ENCODE results near the gene HECW1.
A peak's percentile ranks its signal among the peaks of the same experiment; 100 is the strongest.

HECW1 gene

DNA sequence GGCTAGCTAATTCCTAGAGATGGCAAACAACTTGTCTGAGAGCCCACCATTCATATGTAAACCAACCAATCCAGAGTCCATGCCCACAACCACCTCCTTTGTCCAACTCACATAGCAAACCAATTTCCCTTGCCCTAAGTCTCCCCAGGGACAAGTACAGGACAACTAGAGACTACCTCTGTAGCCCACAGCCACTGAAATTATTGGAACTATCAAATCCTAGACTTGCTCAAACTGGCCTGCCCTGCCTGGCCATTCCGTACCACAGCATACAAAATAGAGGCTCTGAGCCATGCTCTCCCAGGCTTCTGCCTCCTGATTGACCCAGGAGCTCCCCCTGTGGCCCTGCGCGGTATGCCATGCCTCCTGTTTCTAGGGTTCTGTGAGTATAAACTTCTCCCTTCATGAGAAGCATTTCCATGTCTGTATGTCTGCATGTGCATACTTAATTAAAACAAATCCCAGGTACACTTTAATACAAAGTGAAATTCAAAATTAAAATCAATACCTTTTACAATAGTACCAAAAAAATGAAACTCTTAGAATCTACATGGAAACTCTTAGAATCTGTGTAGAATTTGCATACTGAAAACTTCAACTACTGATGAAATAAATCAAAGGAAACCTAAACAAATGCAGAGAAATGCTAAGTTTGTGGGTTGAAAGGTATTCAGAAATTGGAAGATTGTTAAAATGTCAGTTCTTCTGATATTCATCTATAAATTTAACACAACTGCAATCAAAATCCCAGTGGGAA lies 4.0 kb upstream of the HECW1 start:
- no peaks in the 10 kb centered on the region for H3K36me3 Mint-ChIP-seq (ENCODE audit: low read depth)
- TF ChIP-seq, protein P1, sequence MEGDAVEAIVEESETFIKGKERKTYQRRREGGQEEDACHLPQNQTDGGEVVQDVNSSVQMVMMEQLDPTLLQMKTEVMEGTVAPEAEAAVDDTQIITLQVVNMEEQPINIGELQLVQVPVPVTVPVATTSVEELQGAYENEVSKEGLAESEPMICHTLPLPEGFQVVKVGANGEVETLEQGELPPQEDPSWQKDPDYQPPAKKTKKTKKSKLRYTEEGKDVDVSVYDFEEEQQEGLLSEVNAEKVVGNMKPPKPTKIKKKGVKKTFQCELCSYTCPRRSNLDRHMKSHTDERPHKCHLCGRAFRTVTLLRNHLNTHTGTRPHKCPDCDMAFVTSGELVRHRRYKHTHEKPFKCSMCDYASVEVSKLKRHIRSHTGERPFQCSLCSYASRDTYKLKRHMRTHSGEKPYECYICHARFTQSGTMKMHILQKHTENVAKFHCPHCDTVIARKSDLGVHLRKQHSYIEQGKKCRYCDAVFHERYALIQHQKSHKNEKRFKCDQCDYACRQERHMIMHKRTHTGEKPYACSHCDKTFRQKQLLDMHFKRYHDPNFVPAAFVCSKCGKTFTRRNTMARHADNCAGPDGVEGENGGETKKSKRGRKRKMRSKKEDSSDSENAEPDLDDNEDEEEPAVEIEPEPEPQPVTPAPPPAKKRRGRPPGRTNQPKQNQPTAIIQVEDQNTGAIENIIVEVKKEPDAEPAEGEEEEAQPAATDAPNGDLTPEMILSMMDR (IDR thresholded peaks at IDR 0.05), result peak; percentile 94
- no peaks in the 10 kb centered on the region for H3K4me1 Mint-ChIP-seq
- H3K27ac Mint-ChIP-seq, result no peak overlapping the region
- peaks cover 5% of the 10 kb centered on the region for H3K9me3 Mint-ChIP-seq
- no peak overlapping the region for H3K4me3 Mint-ChIP-seq
- peak; percentile 87 for DNase-seq
- peaks cover 51% of the 10 kb centered on the region for H3K27me3 Mint-ChIP-seq (ENCODE audit: low read depth, poor library complexity)

DNA sequence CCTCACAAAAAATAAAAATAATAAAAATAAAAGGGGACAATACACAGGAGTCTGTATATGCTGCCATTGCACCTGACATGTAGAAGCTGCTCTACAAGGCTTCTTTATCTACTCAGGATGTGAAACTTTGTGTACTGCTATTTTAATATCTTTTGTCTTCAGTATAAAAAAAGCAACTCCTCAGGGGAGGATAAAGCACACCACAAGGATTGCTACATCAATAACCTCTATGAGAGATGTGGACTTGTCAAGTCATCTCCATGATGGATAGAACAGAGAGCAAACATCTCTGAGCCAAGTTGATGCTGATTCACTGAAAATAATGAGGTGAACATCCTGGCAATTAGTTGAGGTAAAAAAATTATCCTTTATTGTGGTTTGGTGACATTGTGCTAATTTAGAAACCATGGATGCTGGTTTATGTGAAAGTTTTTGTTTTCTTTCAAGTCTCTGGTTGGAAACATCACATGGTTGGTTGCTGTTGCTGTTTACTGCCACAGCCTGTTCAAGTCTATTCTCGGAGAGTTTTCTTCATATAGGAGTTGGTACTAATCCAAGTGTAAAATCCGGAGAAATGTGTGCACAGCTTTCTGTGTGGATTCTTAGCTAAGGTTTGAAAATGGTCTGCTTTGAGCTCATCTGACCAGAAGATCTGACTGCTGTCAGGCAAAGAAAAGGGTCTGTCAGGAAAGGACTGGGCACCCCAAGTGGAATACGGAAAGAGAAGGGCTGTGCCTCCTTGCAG lies 1.5 kb upstream of the HECW1 start:
- H3K9me3 Mint-ChIP-seq, result no peaks in the 10 kb centered on the region
- no peak overlapping the region for H3K27ac Mint-ChIP-seq
- H3K27me3 Mint-ChIP-seq (ENCODE audit: low read depth, poor library complexity), result peaks cover 76% of the 10 kb centered on the region
- H3K4me1 Mint-ChIP-seq, result peaks cover 8% of the 10 kb centered on the region
- H3K4me3 Mint-ChIP-seq, result peak overlapping the region; percentile 65
- DNase-seq, result no peak
- TF ChIP-seq, protein P1 (IDR thresholded peaks at IDR 0.05), result no peak
- no peaks in the 10 kb centered on the region for H3K36me3 Mint-ChIP-seq (ENCODE audit: low read depth)

DNA sequence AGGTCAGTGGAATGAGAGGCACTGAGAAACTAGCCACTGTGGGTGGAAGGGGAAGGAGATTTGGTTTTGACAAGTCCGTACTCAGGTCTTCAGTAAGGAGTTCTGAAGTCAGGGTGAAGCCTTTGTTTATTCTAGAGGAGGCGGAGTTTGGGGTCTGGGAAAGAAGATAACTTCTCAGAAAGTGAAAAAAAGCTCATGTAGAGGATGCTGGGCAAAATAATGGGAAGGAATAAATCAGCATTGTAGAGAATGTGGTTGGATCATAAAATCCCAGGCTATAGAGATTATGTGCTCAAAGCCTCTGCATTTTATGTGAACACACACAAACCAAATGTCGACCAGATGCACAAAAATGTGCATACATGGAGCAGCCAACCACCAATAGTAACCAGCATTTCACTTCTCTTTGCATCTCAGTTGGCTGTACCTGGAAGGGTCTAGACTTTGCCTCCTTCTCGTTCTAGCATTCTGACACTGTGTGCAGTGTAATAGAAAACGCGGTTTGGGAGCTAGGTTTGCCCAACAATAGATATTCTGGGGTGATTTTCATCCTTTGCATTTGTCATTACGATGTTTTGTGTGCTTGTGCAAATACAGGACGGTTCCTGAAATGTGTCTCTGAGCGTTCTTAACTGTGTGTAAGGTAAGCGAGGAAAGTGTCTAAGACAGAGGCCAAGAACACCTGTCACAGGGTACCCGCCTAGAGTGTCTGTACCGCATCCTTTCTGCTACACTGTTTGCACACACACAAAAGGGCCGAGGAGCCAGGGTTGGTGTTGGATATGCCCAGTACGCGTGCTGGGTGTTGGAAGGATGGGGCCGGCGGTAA lies 603 bp upstream of the HECW1 start:
- H3K27me3 Mint-ChIP-seq (ENCODE audit: low read depth, poor library complexity), result peaks cover 85% of the 10 kb centered on the region
- DNase-seq, result no peak
- TF ChIP-seq, protein P1 (IDR thresholded peaks at IDR 0.05), result no peak
- H3K27ac Mint-ChIP-seq, result no peak overlapping the region
- H3K36me3 Mint-ChIP-seq (ENCODE audit: low read depth), result no peaks in the 10 kb centered on the region
- peaks cover 8% of the 10 kb centered on the region for H3K4me1 Mint-ChIP-seq
- no peaks in the 10 kb centered on the region for H3K9me3 Mint-ChIP-seq
- peak overlapping the region; percentile 65 for H3K4me3 Mint-ChIP-seq

DNA sequence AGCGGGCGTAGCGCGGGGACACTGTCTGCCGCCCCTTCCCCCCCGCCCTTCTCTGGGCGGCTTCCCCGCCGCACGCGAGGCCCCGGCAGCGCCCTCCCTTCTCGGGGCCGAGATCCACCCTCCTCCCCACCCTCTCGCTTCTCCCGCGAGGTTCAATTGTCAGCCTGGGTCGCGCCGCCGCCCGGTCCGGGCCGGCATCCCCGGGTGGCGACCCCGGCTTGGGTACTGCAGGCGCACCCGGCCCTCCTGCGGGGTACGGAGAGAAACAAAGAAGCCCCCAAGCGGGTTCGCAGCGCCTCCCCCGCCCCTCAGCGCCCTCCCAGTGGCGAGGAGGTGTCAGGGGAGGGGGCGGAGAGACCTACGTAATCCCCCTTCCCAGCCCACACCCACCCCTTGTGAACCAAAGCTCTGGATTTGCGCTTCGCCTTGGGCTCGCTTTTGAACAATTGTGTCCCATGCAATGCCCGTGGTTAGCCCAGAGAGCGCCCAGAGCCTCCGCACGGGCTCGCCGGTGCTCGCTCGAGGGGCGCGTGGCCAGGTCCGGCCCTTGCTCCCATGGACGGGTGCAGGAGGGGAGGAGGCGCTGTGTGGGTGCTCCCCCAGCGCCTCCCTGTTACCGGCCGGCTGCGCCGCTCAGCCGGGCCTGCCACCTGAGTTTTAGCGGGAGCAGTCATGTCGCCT lies 634 bp downstream of the HECW1 start:
- peak; percentile 54 for DNase-seq
- Mint-ChIP-seq H3K4me3 (peak overlapping the region; percentile 65), H3K27ac (no peak overlapping the region), H3K9me3 (no peaks in the 10 kb centered on the region), H3K4me1 (peaks cover 8% of the 10 kb centered on the region), H3K27me3 (ENCODE audit: low read depth, poor library complexity) (peaks cover 90% of the 10 kb centered on the region), H3K36me3 (ENCODE audit: low read depth) (no peaks in the 10 kb centered on the region)
- TF ChIP-seq, protein P1 (IDR thresholded peaks at IDR 0.05), result no peak

DNA sequence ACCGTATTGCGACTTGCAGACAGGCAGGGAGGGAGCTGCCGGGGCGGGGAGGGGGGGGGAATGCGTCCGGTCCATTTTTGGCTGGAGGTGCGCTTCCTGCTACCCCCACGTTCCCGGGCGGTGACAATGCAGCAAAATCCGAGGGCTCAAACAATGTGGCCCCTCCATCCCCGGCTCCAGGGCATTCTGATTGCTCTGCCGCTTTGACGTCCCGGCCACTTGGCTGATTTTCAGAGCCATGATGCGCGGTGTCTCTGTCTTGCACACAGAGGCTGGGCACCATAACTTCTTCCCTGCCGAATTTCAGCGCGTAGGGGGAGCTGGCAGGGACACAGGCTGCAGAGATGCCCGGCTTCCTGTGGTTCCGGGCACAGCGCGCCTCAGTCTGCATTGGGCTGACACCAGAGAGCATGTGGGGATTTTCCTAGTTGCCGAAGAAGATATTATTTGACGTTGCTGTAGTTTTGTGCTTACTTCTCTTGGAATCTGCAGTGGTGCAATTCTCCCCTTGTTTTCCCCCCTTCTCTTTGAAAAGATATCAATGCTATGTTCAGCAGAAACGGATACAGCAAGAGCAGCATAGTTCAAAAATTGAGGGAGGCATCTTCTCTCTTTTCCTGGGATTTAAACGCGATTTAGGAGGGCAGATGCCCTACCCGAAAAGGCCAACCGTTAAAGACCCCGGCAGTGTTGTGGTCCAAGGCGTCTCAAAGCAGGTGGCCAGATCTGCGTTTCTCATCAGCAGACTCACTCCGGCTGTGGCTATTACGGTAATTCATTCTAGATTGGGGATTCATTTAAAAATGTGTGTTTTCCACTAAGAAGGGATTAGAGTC lies 1.4 kb downstream of the HECW1 start:
- peak overlapping the region; percentile 80 for H3K4me3 Mint-ChIP-seq
- H3K27ac Mint-ChIP-seq, result no peak overlapping the region
- no peaks in the 10 kb centered on the region for H3K9me3 Mint-ChIP-seq
- H3K36me3 Mint-ChIP-seq (ENCODE audit: low read depth), result no peaks in the 10 kb centered on the region
- TF ChIP-seq, protein P1 (IDR thresholded peaks at IDR 0.05), result no peak
- peaks cover 8% of the 10 kb centered on the region for H3K4me1 Mint-ChIP-seq
- no peak for DNase-seq
- peaks cover 83% of the 10 kb centered on the region for H3K27me3 Mint-ChIP-seq (ENCODE audit: low read depth, poor library complexity)
